ENCODE measurements around the gene CCM2.

DNA sequence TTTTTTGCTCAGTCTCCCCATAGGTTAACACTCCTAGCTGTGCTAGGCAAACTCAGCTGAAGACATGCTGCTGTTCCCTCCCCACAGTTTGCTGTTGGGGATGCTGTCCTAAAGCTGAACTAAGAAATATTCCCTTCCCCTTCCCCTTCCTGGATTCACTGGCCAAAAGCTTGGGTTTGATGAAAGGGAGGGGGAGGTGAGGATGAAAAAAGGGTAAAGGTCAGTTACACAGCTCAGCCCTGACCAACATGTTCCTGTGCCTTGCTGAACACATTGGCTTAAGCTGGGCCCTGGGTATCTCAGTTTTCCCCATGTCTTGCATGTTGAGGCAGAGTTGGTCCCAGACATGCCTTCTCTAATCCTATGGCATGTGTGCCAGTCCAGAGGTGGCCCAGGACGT, 15.3 kb downstream of the CCM2 start:
- TF ChIP-seq EZH2phosphoT487 (IDR thresholded peaks at IDR 0.05; ENCODE audit: low read length) (no peak), EZH2 (optimal IDR thresholded peaks at IDR 0.05; ENCODE audit: low read depth, low read length) (no peak)
- TF ChIP-seq, protein P1, sequence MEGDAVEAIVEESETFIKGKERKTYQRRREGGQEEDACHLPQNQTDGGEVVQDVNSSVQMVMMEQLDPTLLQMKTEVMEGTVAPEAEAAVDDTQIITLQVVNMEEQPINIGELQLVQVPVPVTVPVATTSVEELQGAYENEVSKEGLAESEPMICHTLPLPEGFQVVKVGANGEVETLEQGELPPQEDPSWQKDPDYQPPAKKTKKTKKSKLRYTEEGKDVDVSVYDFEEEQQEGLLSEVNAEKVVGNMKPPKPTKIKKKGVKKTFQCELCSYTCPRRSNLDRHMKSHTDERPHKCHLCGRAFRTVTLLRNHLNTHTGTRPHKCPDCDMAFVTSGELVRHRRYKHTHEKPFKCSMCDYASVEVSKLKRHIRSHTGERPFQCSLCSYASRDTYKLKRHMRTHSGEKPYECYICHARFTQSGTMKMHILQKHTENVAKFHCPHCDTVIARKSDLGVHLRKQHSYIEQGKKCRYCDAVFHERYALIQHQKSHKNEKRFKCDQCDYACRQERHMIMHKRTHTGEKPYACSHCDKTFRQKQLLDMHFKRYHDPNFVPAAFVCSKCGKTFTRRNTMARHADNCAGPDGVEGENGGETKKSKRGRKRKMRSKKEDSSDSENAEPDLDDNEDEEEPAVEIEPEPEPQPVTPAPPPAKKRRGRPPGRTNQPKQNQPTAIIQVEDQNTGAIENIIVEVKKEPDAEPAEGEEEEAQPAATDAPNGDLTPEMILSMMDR (IDR thresholded peaks at IDR 0.05; ENCODE audit: low read length) = no peak
